Prostate gland (tissue), 2 donors: ENCODE measurements around the gene EPN1. TPM values are rescaled to one million over a fixed set of nuclear protein-coding genes. Genes with fewer than 3 reads are reported as not detected.

Experiments used
- DNase-seq: peaks from one replicate; pipeline ENCODE4 v3.0.0-alpha.2; 2019; ENCODE audit warnings: low spot score
- H3K27ac ChIP-seq, 2 donors: fragments of 200-600 bp; sonication (generic); 2 replicates each; pipeline ENCODE4 v1.5.1; 2017 to 2019
- H3K27me3 ChIP-seq: fragments of 200-600 bp; sonication (generic); replicated peaks from 2 replicates; pipeline ENCODE4 v1.5.1; 2019; ENCODE audit not compliant: insufficient read depth
- H3K36me3 ChIP-seq, 2 donors: fragments of 200-600 bp; sonication (generic); 1 replicate in 1 of 2; 2 replicates in 1 of 2; pipeline versions ENCODE4 v1.5.1 to v1.8.1; 2017 to 2019
- H3K4me1 ChIP-seq: fragments of 200-600 bp; sonication (generic); replicated peaks from 2 replicates; pipeline ENCODE4 v1.5.1; 2019
- H3K4me3 ChIP-seq, 2 donors: fragments of 200-600 bp; sonication (generic); 2 replicates each; pipeline ENCODE4 v1.5.1; 2017 to 2019
- H3K9me3 ChIP-seq: fragments of 200-600 bp; sonication (generic); 2 replicates; pipeline ENCODE4 v1.5.1; 2017
- POLR2A ChIP-seq: fragments of 450-650 bp; IDR thresholded peaks from one replicate; pipeline ENCODE4 v1.6.1; 2016; ENCODE audit warnings: antibody characterized with exemption, mild to moderate bottlenecking
- POLR2AphosphoS5 ChIP-seq: sonication (generic); formaldehyde crosslinking; IDR thresholded peaks from one replicate; pipeline ENCODE4 v1.6.1; 2017; ENCODE audit warnings: antibody characterized with exemption
- WGBS: methylation state at CpG from one replicate; pipeline ENCODE4 v1.1.5; 2018; 5-methylcytosine and 5-hydroxymethylcytosine counted together
- intact Hi-C: fragments of 100-400 bp; cut with DNase I; formaldehyde crosslinking; loops from one replicate; pipeline ENCODE4 v1.14.2; 2022
- total RNA-seq, 2 donors: library from RNA; depleted of rRNA; stranded (reverse); fragments of >200 nt; gene quantifications; one replicate each; pipeline ENCODE4 v1.1.0, GENCODE V29; 2016
- TF ChIP-seq, protein P1 (sequence below), 4 experiments: fragments of 200-600 bp in 2 of 4; fragments of 450-650 bp in 2 of 4; sonication (generic) in 2 of 4; IDR thresholded peaks; 1 replicate in 3 of 4; 2 replicates in 1 of 4; pipeline ENCODE4 v1.5.1; 2016 to 2019; ENCODE audit warnings: antibody characterized with exemption in 4 of 4, mild to moderate bottlenecking in 2 of 4, moderate library complexity in 2 of 4

The EPN1 gene
- total RNA-seq, 2 donors from 2014 or later = 160 to 345 TPM

DNA sequence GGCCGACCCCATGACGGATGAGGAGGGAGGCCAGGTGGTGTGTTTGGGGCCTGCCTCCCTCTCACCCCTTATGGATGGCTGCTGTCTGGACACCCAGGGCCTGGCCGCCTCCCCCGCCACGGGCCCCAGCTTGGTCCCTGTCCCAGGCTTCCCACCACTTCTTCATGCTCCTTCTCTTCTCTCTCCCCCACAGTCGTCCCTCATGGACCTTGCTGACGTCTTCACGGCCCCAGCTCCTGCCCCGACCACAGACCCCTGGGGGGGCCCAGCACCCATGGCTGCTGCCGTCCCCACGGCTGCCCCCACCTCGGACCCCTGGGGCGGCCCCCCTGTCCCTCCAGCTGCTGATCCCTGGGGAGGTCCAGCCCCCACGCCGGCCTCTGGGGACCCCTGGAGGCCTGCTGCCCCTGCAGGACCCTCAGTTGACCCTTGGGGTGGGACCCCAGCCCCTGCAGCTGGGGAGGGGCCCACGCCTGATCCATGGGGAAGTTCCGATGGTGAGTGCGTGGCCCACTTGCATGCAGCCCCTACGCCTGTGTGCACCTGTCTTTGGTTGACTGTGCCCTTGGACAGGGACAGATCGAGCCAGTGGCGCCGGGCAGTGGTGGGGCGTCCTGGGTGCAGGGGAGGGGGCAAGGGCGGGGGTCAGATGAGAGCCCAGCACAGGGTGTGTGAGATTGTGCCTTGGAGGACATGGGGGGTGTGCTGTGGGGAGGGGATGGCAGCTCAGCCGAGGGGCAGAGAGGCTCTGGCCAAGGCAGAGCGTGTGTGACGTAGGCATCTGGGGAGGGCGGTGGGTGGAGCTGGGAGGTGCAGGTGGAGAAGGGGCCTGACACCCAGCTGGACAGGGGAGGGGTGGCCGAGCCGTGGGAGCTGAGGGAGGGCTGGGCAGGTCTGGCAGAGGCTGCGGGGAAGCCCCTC is 16.8 kb downstream of the EPN1 start:
- Histone ChIP-seq H3K9me3 (no peaks in the 10 kb centered on the region), H3K27me3 (no peaks in the 10 kb centered on the region), H3K27ac (no peak overlapping the region), H3K4me3 (no peak overlapping the region), H3K4me1 (no peaks in the 10 kb centered on the region), H3K36me3 (peaks cover 2 to 61% of the 10 kb centered on the region in 2 donors)
- WGBS = 93% methylated on average over 31 of the region's 31 CpGs
- no peak for DNase-seq
- TF ChIP-seq, protein P1, sequence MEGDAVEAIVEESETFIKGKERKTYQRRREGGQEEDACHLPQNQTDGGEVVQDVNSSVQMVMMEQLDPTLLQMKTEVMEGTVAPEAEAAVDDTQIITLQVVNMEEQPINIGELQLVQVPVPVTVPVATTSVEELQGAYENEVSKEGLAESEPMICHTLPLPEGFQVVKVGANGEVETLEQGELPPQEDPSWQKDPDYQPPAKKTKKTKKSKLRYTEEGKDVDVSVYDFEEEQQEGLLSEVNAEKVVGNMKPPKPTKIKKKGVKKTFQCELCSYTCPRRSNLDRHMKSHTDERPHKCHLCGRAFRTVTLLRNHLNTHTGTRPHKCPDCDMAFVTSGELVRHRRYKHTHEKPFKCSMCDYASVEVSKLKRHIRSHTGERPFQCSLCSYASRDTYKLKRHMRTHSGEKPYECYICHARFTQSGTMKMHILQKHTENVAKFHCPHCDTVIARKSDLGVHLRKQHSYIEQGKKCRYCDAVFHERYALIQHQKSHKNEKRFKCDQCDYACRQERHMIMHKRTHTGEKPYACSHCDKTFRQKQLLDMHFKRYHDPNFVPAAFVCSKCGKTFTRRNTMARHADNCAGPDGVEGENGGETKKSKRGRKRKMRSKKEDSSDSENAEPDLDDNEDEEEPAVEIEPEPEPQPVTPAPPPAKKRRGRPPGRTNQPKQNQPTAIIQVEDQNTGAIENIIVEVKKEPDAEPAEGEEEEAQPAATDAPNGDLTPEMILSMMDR (IDR thresholded peaks at IDR 0.05) = no peak
- TF ChIP-seq POLR2AphosphoS5 = no peak
- TF ChIP-seq POLR2A = no peak
- intact Hi-C loops = no loop called here

DNA sequence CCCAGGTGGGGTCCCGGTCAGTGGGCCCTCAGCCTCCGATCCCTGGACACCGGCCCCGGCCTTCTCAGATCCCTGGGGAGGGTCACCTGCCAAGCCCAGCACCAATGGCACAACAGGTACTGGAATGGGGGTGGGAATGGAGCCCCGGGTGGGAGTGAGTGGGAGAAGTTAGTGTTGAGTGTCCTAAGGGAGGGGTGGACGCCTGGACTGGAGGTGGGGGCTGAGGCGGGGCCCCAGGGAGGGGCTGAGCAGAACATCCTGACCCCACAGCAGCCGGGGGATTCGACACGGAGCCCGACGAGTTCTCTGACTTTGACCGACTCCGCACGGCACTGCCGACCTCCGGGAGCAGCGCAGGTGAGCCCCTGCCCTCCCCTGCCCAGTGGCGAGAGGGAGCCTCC is 17.7 kb downstream of the EPN1 start:
- Histone ChIP-seq H3K36me3 (peaks cover 2 to 61% of the 10 kb centered on the region in 2 donors), H3K4me3 (no peak overlapping the region), H3K9me3 (no peaks in the 10 kb centered on the region), H3K4me1 (no peaks in the 10 kb centered on the region), H3K27ac (no peak overlapping the region), H3K27me3 (no peaks in the 10 kb centered on the region)
- no peak for DNase-seq
- intact Hi-C loops = no loop called here
- WGBS = 88% methylated on average over 19 of the region's 19 CpGs
- TF ChIP-seq POLR2AphosphoS5 (no peak), POLR2A (no peak)
- TF ChIP-seq, protein P1 (IDR thresholded peaks at IDR 0.05) = no peak

DNA sequence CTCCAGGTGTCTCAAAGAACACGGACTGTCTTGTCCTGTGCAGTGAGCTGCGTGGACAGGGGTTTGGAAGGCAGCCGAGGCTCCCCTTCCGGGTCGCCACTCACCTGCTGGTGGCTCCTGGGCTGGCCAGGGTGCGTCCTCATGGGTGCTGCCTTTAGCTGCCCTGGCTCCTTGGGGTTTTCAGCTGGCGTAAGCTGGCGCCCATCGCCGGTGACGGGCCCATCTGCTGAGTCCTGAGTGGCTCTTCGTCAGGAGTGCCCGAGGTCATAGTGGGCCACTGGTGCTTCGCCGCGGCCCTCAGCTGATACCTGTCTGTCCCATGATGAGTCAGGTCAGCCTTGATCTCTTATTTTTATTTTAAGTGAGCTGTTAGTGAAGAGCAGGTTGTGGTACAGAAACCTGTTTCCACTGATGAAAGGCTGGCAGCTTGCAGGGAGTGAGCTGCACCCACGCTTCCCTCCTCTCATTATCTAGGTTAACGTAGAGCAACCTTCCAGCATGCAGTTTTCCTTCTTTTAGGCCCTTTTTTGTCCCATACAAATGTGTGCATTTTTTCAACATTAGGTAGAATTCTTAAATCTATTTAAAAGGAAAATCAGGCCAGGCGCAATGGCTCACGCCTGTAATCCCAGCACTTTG is 18.4 kb downstream of the EPN1 start:
- H3K4me3 ChIP-seq = no peak overlapping the region
- H3K27me3 ChIP-seq = no peaks in the 10 kb centered on the region
- intact Hi-C loops = no loop called here
- H3K36me3 ChIP-seq = peaks cover 2 to 61% of the 10 kb centered on the region in 2 donors
- TF ChIP-seq POLR2AphosphoS5 = no peak
- TF ChIP-seq, protein P1 (IDR thresholded peaks at IDR 0.05) = no peak
- no peak for TF ChIP-seq POLR2A
- no peak overlapping the region for H3K27ac ChIP-seq
- no peak for DNase-seq
- WGBS = 95% methylated on average over 20 of the region's 20 CpGs
- H3K4me1 ChIP-seq = no peaks in the 10 kb centered on the region
- H3K9me3 ChIP-seq = no peaks in the 10 kb centered on the region

DNA sequence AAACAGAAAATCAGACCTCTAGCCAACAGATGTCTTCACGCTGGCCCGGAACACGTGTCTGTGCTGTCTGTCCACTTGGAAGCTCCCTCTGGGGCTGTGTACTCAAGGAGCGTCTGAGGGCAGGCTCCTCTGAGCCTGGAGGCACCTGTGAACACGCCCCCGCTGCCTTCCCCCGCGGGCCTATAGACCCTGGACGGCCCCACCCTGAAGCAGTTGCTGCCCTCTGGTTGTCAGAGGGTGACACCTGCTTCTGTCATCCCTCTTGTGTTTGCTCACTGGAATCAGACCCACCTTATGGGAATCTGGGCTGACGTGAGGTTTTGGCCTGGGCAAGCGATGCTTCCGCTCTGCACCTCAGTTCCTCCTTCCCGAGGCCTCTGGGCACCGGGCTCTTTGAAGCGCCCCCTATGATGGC is 19.2 kb downstream of the EPN1 start:
- H3K9me3 ChIP-seq = no peaks in the 10 kb centered on the region
- TF ChIP-seq POLR2AphosphoS5 = no peak
- no peak for TF ChIP-seq POLR2A
- TF ChIP-seq, protein P1 (IDR thresholded peaks at IDR 0.05) = no peak
- peaks cover 2 to 55% of the 10 kb centered on the region in 2 donors for H3K36me3 ChIP-seq
- H3K27ac ChIP-seq = no peak overlapping the region
- no peak for DNase-seq
- 85% methylated on average over 15 of the region's 15 CpGs for WGBS
- H3K4me3 ChIP-seq = no peak overlapping the region
- no peaks in the 10 kb centered on the region for H3K27me3 ChIP-seq
- intact Hi-C loops = no loop called here
- H3K4me1 ChIP-seq = no peaks in the 10 kb centered on the region
